ENCODE results near the gene MAPK12.

DNA sequence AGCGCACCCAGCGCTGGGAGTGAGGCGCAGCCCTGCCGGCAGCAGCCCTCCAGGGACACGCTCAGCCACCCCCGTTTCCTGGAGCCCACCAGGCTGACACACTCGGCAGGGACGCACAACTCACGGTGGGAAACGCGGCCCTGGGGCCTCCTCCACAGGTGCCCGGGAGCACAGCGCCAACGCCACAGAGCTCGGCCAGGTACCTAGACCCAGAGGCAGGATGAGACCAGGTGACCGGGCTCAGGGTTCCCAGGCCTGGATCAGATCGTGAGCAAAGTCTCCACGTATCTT lies 34.7 kb downstream of the MAPK12 start:
- TF ChIP-seq CTCF (conservative IDR thresholded peaks at IDR 0.05 in 1 of 2, IDR thresholded peaks at IDR 0.05 in 1 of 2; ENCODE audit: extremely low read depth in 1 of 2, insufficient read depth in 1 of 2, low read depth in 1 of 2, low read length in 2 of 2) = no peak
- no peak for TF ChIP-seq EZH2 (IDR thresholded peaks at IDR 0.05; ENCODE audit: borderline replicate concordance, low read length)
